Endothelial cell of umbilical vein (primary cell): ENCODE measurements around the gene ALDH4A1. TPM values are rescaled to one million over a fixed set of nuclear protein-coding genes. Genes with fewer than 3 reads are reported as not detected.

ENCODE experiments used
- BruUV-seq: library from RNA; stranded (reverse); fragments of 400-500 nt; replicated peaks from 2 replicates; lab custom pipeline; 2021; lab: Mats Ljungman, UMichigan
- CTCF ChIA-PET: fragments of 300-600, 350-600 bp; sonication (Branson Sonifier 250); formaldehyde crosslinking; loops from one replicate; lab custom pipeline; 2021; ENCODE audit warnings: antibody characterized with exemption, inconsistent platforms; lab: Charles Lee
- POLR2A ChIA-PET: fragments of 300-600, 350-600 bp; sonication (Branson Sonifier 250); formaldehyde crosslinking; loops from one replicate; lab custom pipeline; 2021; ENCODE audit warnings: antibody characterized with exemption, inconsistent platforms; lab: Charles Lee
- DNase-seq: peaks from one replicate; pipeline ENCODE4 v3.0.0-alpha.2; 2011; ENCODE audit warnings: low read depth, low spot score
- FAIRE-seq: peaks from 2 replicates; lab custom pipeline; 2011; peaks lifted over from hg19 to GRCh38; lab: Jason Lieb, UNC
- H2AFZ ChIP-seq: 2 replicates; pipeline ENCODE4 v1.6.0; 2012; ENCODE audit warnings: low read depth, low read length, control low read depth, inconsistent platforms
- H3K27ac ChIP-seq: 2 replicates; pipeline ENCODE4 v1.5.1; 2011; ENCODE audit warnings: low read depth, mild to moderate bottlenecking, control low read depth, low read length, moderate library complexity; ENCODE audit not compliant: insufficient read depth
- H3K27me3 ChIP-seq, 2 experiments: 2 replicates each; pipeline versions ENCODE4 v1.6.0 to v1.6.1; 2011; ENCODE audit warnings: low read length in 2 of 2, mixed read lengths in 1 of 2; ENCODE audit not compliant: control insufficient read depth in 2 of 2, insufficient read depth in 2 of 2
- H3K36me3 ChIP-seq, 2 experiments: 2 replicates in 1 of 2; 3 replicates in 1 of 2; pipeline ENCODE4 v1.5.1; 2011; ENCODE audit warnings: low read length in 2 of 2, mild to moderate bottlenecking in 1 of 2, moderate library complexity in 1 of 2; ENCODE audit not compliant: control insufficient read depth in 2 of 2, insufficient read depth in 2 of 2; ENCODE audit errors: extremely low read depth in 1 of 2
- H3K4me1 ChIP-seq: 3 replicates; pipeline ENCODE4 v1.5.1; 2011; ENCODE audit warnings: mild to moderate bottlenecking, low read length; ENCODE audit not compliant: control insufficient read depth, insufficient read depth; ENCODE audit errors: extremely low read depth
- H3K4me2 ChIP-seq: 2 replicates; pipeline ENCODE4 v1.6.1; 2011; ENCODE audit warnings: low read length, control low read depth, mixed read lengths; ENCODE audit not compliant: insufficient read depth
- H3K4me3 ChIP-seq, 3 experiments: fragments of 200-600 bp in 1 of 3; sonication (generic), shearing (Covaris generic) in 1 of 3; replicated peaks in 1 of 3; 2 replicates each; pipeline ENCODE4 v1.5.1; 2011 to 2016; ENCODE audit warnings: control low read depth in 3 of 3, low read length in 3 of 3, mild to moderate bottlenecking in 2 of 3, inconsistent platforms in 1 of 3, low read depth in 1 of 3, moderate library complexity in 1 of 3; ENCODE audit not compliant: insufficient read depth in 1 of 3
- H3K79me2 ChIP-seq: 2 replicates; pipeline ENCODE4 v1.6.0; 2012; ENCODE audit warnings: low read length, inconsistent platforms; ENCODE audit not compliant: control insufficient read depth, insufficient read depth
- H3K9ac ChIP-seq: replicated peaks from 2 replicates; pipeline ENCODE3; 2011; ENCODE audit warnings: low read length, control low read depth; ENCODE audit not compliant: insufficient read depth; ENCODE audit errors: extremely low read depth
- H3K9me1 ChIP-seq: replicated peaks from 3 replicates; pipeline ENCODE4 v1.6.0; 2011; ENCODE audit warnings: mild to moderate bottlenecking, low read length; ENCODE audit not compliant: control insufficient read depth, insufficient read depth; ENCODE audit errors: extremely low read depth
- H3K9me3 ChIP-seq: replicated peaks from 2 replicates; pipeline ENCODE4 v1.5.1; 2012; ENCODE audit warnings: low read length, inconsistent platforms; ENCODE audit not compliant: control insufficient read depth, insufficient read depth
- H4K20me1 ChIP-seq: replicated peaks from 2 replicates; pipeline ENCODE3; 2011; ENCODE audit warnings: mild to moderate bottlenecking, low read length; ENCODE audit not compliant: control insufficient read depth, insufficient read depth; ENCODE audit errors: extremely low read depth
- JUN ChIP-seq: IDR thresholded peaks from 2 replicates; pipeline ENCODE4 v1.6.1; 2011; ENCODE audit warnings: borderline replicate concordance, low read depth; ENCODE audit not compliant: insufficient read length, insufficient read depth
- POLR2A ChIP-seq: IDR thresholded peaks from 2 replicates; pipeline ENCODE4 v1.6.1; 2012; ENCODE audit warnings: low read depth, mild to moderate bottlenecking, control low read depth, low read length
- POLR2AphosphoS5 ChIP-seq: IDR thresholded peaks from 2 replicates; pipeline ENCODE4 v1.6.1; 2012; ENCODE audit warnings: low read depth, mild to moderate bottlenecking, control low read depth, low read length, moderate library complexity; ENCODE audit not compliant: insufficient read depth
- dilution Hi-C: fragments of 300-500 bp; cut with MboI; formaldehyde crosslinking; loops from one replicate; pipeline ENCODE4 v1.15.0; 2019; ENCODE audit warnings: low sequenced_read_pairs; ENCODE audit not compliant: extremely low pct_ligation_motif_present
- intact Hi-C: fragments of 100-400 bp; cut with micrococcal nuclease; formaldehyde crosslinking; loops from one replicate; pipeline ENCODE4 v1.10.0; 2022
- polyA plus RNA-seq, 4 experiments: library from polyadenylated mRNA; depleted of rRNA in 3 of 4; stranded (reverse) in 3 of 4; unstranded in 1 of 4; fragments of >200 nt; gene quantifications; 2 replicates each; pipeline versions ENCODE4 v1.2.1 to v1.2.3, GENCODE V29; 2011 to 2012; ENCODE audit warnings: missing spikeins in 1 of 4
- total RNA-seq: library from RNA; stranded (reverse); gene quantifications from 2 replicates; pipeline ENCODE4 v1.2.3, GENCODE V29; 2021

ALDH4A1 gene
- total and polyA plus RNA-seq, 2 donors (not counting 3 experiments of a cell fraction or from before 2014, with no cell fraction given), result 17.4 to 18.5 TPM

GRCh38 chr1:18900303-18900841 lies 2.0 kb downstream of the ALDH4A1 start:
- Histone ChIP-seq H3K4me3 (no peak overlapping the region), H3K9me1 (no peaks in the 10 kb centered on the region), H4K20me1 (no peaks in the 10 kb centered on the region), H3K9ac (no peak overlapping the region), H3K79me2 (no peaks in the 10 kb centered on the region), H3K27ac (no peak overlapping the region), H2AFZ (no peak overlapping the region), H3K27me3 (no peaks in the 10 kb centered on the region), H3K4me1 (peaks cover 13% of the 10 kb centered on the region), H3K4me2 (no peak overlapping the region), H3K36me3 (no peaks in the 10 kb centered on the region), H3K9me3 (no peaks in the 10 kb centered on the region)
- TF ChIP-seq POLR2A, result no peak
- ChIA-PET POLR2A (no interaction called here), CTCF (interaction anchor here (1.0 to 1.4 kb wide), 4 partner anchors 13 to 196 kb away, joined by 3 to 8 read pairs (median 5); no protein-coding TSS in a partner anchor)
- intact Hi-C loops, result loop anchor here (5.0 to 10.0 kb wide), 2 partner anchors 314 to 1668 kb away; partner anchors contain the start of gene UBR4
- dilution Hi-C loops, result no loop called here
- no TSS peak for BruUV-seq
- DNase-seq (no peak), FAIRE-seq (no peak)

GRCh38 chr1:18899363-18900049 lies 2.8 kb downstream of the ALDH4A1 start:
- no peak for TF ChIP-seq JUN
- no peak for TF ChIP-seq POLR2AphosphoS5
- no peak for TF ChIP-seq POLR2A
- FAIRE-seq (no peak), DNase-seq (no peak)
- Histone ChIP-seq H3K9me1 (no peaks in the 10 kb centered on the region), H3K27ac (no peak overlapping the region), H3K79me2 (no peaks in the 10 kb centered on the region), H3K9ac (no peak overlapping the region), H2AFZ (no peak overlapping the region), H3K9me3 (no peaks in the 10 kb centered on the region), H3K4me2 (no peak overlapping the region), H3K36me3 (no peaks in the 10 kb centered on the region), H3K4me1 (peaks cover 13% of the 10 kb centered on the region), H3K27me3 (no peaks in the 10 kb centered on the region), H3K4me3 (no peak overlapping the region), H4K20me1 (no peaks in the 10 kb centered on the region)
- no TSS peak for BruUV-seq
- intact Hi-C loops (loop anchor here (5.0 to 10.0 kb wide), 2 partner anchors 315 to 1667 kb away; partner anchors contain the start of gene UBR4), dilution Hi-C loops (no loop called here)
- ChIA-PET CTCF (interaction anchor here (1.0 to 1.4 kb wide), 5 partner anchors 8 to 197 kb away, joined by 3 to 8 read pairs (median 5); no protein-coding TSS in a partner anchor), POLR2A (no interaction called here)
